Ectodermal cell (in vitro differentiated cells): ENCODE results near the gene ADGRG1.

Source experiments
- H3K27ac ChIP-seq: 2 replicates; pipeline ENCODE4 v1.7.0; 2013; ENCODE audit warnings: mild to moderate bottlenecking, low read depth, low read length; ENCODE audit not compliant: insufficient read depth, poor library complexity, severe bottlenecking
- H3K27me3 ChIP-seq: 2 replicates; pipeline ENCODE4 v1.7.0; 2013; ENCODE audit warnings: mild to moderate bottlenecking, low read length; ENCODE audit not compliant: insufficient read depth, control insufficient read depth, poor library complexity, severe bottlenecking
- H3K36me3 ChIP-seq: one replicate; pipeline ENCODE4 v1.7.0; 2013; ENCODE audit warnings: low read length; ENCODE audit not compliant: control insufficient read depth, insufficient read depth
- H3K4me1 ChIP-seq: one replicate; pipeline ENCODE4 v1.7.0; 2013; ENCODE audit warnings: low read length; ENCODE audit not compliant: control insufficient read depth, insufficient read depth
- H3K4me3 ChIP-seq: 2 replicates; pipeline ENCODE4 v1.7.0; 2013; ENCODE audit warnings: low read depth, low read length, control low read depth; ENCODE audit not compliant: insufficient read depth
- H3K9me3 ChIP-seq: 2 replicates; pipeline ENCODE4 v1.7.0; 2013; ENCODE audit warnings: mild to moderate bottlenecking, low read length, moderate library complexity; ENCODE audit not compliant: control insufficient read depth
- WGBS, 2 experiments: methylation state at CpG; one replicate each; pipeline ENCODE4 v1.1.7; 2013; ENCODE audit warnings: missing lambda C conversion rate in 2 of 2; 5-methylcytosine and 5-hydroxymethylcytosine counted together

ADGRG1 gene

GRCh38 chr16:57604177-57604576 lies 24.3 kb upstream of the ADGRG1 start:
- 93 to 94% methylated on average over 7 of the region's 7 CpGs for WGBS, 2 experiments
- Histone ChIP-seq H3K27me3 (no peaks in the 10 kb centered on the region), H3K4me1 (no peaks in the 10 kb centered on the region), H3K4me3 (no peak overlapping the region), H3K9me3 (no peaks in the 10 kb centered on the region), H3K36me3 (no peaks in the 10 kb centered on the region), H3K27ac (no peak overlapping the region)

GRCh38 chr16:57606147-57606846 lies 22.1 kb upstream of the ADGRG1 start:
- H3K4me1 ChIP-seq = no peaks in the 10 kb centered on the region
- H3K27me3 ChIP-seq = no peaks in the 10 kb centered on the region
- no peaks in the 10 kb centered on the region for H3K36me3 ChIP-seq
- no peak overlapping the region for H3K4me3 ChIP-seq
- H3K9me3 ChIP-seq = no peaks in the 10 kb centered on the region
- WGBS, 2 experiments = 91 to 95% methylated on average over 4 of the region's 4 CpGs
- no peak overlapping the region for H3K27ac ChIP-seq

GRCh38 chr16:57606847-57607501 lies 21.5 kb upstream of the ADGRG1 start:
- no peaks in the 10 kb centered on the region for H3K27me3 ChIP-seq
- H3K4me1 ChIP-seq = no peaks in the 10 kb centered on the region
- H3K36me3 ChIP-seq = no peaks in the 10 kb centered on the region
- WGBS, 2 experiments = 82 to 85% methylated on average over 11 of the region's 11 CpGs
- no peak overlapping the region for H3K4me3 ChIP-seq
- H3K27ac ChIP-seq = no peak overlapping the region
- no peaks in the 10 kb centered on the region for H3K9me3 ChIP-seq

- Histone ChIP-seq H3K4me1 (no peaks in the 10 kb centered on the region), H3K27me3 (no peaks in the 10 kb centered on the region), H3K27ac (no peak overlapping the region), H3K36me3 (no peaks in the 10 kb centered on the region), H3K4me3 (no peak overlapping the region), H3K9me3 (no peaks in the 10 kb centered on the region)
- 94 to 96% methylated on average over 10 of the region's 10 CpGs for WGBS, 2 experiments
Measured at GRCh38 chr16:57607676-57608461, 20.6 kb upstream of the ADGRG1 start.

GRCh38 chr16:57608462-57609113 lies 19.8 kb upstream of the ADGRG1 start:
- 82 to 84% methylated on average over 8 of the region's 8 CpGs for WGBS, 2 experiments
- no peak overlapping the region for H3K27ac ChIP-seq
- H3K9me3 ChIP-seq = no peaks in the 10 kb centered on the region
- H3K4me1 ChIP-seq = no peaks in the 10 kb centered on the region
- no peak overlapping the region for H3K4me3 ChIP-seq
- no peaks in the 10 kb centered on the region for H3K36me3 ChIP-seq
- H3K27me3 ChIP-seq = no peaks in the 10 kb centered on the region

- Histone ChIP-seq H3K36me3 (no peaks in the 10 kb centered on the region), H3K9me3 (no peaks in the 10 kb centered on the region), H3K4me1 (no peaks in the 10 kb centered on the region), H3K27ac (no peak overlapping the region), H3K4me3 (no peak overlapping the region), H3K27me3 (no peaks in the 10 kb centered on the region)
- 90 to 92% methylated on average over 12 of the region's 12 CpGs for WGBS, 2 experiments
Measured at GRCh38 chr16:57609541-57610401, 18.7 kb upstream of the ADGRG1 start.

GRCh38 chr16:57610611-57611010 lies 17.8 kb upstream of the ADGRG1 start:
- no peaks in the 10 kb centered on the region for H3K27me3 ChIP-seq
- H3K9me3 ChIP-seq = no peaks in the 10 kb centered on the region
- no peaks in the 10 kb centered on the region for H3K4me1 ChIP-seq
- H3K27ac ChIP-seq = no peak overlapping the region
- H3K4me3 ChIP-seq = no peak overlapping the region
- WGBS, 2 experiments = 93 to 94% methylated on average over 4 of the region's 4 CpGs
- H3K36me3 ChIP-seq = no peaks in the 10 kb centered on the region

- H3K27ac ChIP-seq = no peak overlapping the region
- no peaks in the 10 kb centered on the region for H3K36me3 ChIP-seq
Measured at GRCh38 chr16:57611181-57611580, 17.2 kb upstream of the ADGRG1 start.

GRCh38 chr16:57611706-57612105 lies 16.7 kb upstream of the ADGRG1 start:
- Histone ChIP-seq H3K4me1 (no peaks in the 10 kb centered on the region), H3K27ac (no peak overlapping the region), H3K9me3 (no peaks in the 10 kb centered on the region), H3K27me3 (no peaks in the 10 kb centered on the region), H3K36me3 (no peaks in the 10 kb centered on the region), H3K4me3 (no peak overlapping the region)
- 91 to 93% methylated on average over 4 of the region's 4 CpGs for WGBS, 2 experiments

More at GRCh38 chr16:57611181-57611580, 17.2 kb upstream of the ADGRG1 start:
- Histone ChIP-seq H3K4me1 (no peaks in the 10 kb centered on the region), H3K4me3 (no peak overlapping the region), H3K9me3 (no peaks in the 10 kb centered on the region), H3K27me3 (no peaks in the 10 kb centered on the region)
- 91 to 100% methylated on average over 2 to 3 of the region's 3 CpGs for WGBS, 2 experiments
